Chondrocyte (in vitro differentiated cells): Measurements from ENCODE around the gene SEC14L1. TPM values are rescaled to one million over a fixed set of nuclear protein-coding genes. Genes with fewer than 3 reads are reported as not detected.

Source experiments
- DNase-seq: peaks from one replicate; pipeline ENCODE4 v3.0.0; 2021; ENCODE audit warnings: mixed read lengths, low spot score
- H3K27ac Mint-ChIP-seq: one replicate; pipeline ENCODE4 v1.8.0; 2021; ENCODE audit warnings: mild to moderate bottlenecking, moderate library complexity, mixed read lengths; ENCODE audit not compliant: unreplicated experiment
- H3K27me3 Mint-ChIP-seq: 2 replicates; pipeline ENCODE4 v1.8.0; 2021; ENCODE audit warnings: low read depth, mixed read lengths
- H3K36me3 Mint-ChIP-seq: 2 replicates; pipeline ENCODE4 v1.8.0; 2021; ENCODE audit warnings: low read depth, mixed read lengths
- H3K4me1 Mint-ChIP-seq: 2 replicates; pipeline ENCODE4 v1.8.0; 2021; ENCODE audit warnings: low read depth, mild to moderate bottlenecking, mixed read lengths
- H3K4me3 Mint-ChIP-seq: one replicate; pipeline ENCODE4 v1.8.0; 2021; ENCODE audit warnings: mild to moderate bottlenecking, moderate library complexity, mixed read lengths; ENCODE audit not compliant: unreplicated experiment
- H3K9me3 Mint-ChIP-seq: 2 replicates; pipeline ENCODE4 v1.8.0; 2021; ENCODE audit warnings: low read depth, mixed read lengths
- total RNA-seq: library from RNA; stranded (reverse); gene quantifications from 3 replicates; pipeline ENCODE4 v1.2.1, GENCODE V29; 2021
- TF ChIP-seq, protein P1 (sequence below): fragments of 200-600 bp; sonication (generic); IDR thresholded peaks from 2 replicates; pipeline ENCODE4 v1.5.0; 2021; ENCODE audit warnings: antibody characterized with exemption, mild to moderate bottlenecking, moderate library complexity

The SEC14L1 gene
- total RNA-seq, 1 donor from 2014 or later: 51.8 TPM

DNA sequence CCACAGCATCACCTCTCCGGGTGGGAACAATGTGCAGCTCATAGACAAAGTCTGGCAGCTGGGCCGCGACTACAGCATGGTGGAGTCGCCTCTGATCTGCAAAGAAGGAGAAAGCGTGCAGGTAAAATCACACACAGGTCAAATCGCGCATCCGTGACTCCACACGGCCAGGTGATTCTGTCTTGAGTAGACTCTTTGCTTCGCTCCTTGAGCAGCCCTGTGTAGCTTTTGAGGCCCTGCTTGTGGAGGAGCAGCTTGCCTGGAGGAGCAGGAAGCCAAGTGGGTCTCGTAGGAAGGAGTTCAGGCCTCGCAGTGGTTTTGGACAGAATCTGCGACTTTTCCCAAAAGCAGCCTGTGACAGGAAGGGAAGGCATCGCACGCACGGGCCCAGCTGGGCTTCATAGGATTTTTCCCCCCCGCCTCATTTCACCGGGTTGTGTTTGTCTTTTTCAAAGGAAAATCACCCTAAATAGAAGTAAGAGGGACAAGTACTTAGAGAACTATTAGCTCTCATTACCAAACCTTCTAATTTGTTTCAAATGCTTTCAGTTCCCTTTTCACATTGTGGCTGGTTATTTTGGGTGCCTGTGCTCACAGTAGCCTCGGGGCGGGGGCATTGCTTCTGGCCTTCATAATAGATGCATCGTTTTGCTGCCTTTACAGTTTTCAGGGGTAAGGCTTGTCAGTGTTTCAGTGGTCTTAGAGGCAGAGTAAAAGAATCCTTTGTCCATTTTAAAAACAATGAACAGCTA, 71.5 kb downstream of the SEC14L1 start:
- H3K36me3 Mint-ChIP-seq: peaks cover 46% of the 10 kb centered on the region
- H3K4me1 Mint-ChIP-seq: peaks cover 18% of the 10 kb centered on the region
- TF ChIP-seq, protein P1, sequence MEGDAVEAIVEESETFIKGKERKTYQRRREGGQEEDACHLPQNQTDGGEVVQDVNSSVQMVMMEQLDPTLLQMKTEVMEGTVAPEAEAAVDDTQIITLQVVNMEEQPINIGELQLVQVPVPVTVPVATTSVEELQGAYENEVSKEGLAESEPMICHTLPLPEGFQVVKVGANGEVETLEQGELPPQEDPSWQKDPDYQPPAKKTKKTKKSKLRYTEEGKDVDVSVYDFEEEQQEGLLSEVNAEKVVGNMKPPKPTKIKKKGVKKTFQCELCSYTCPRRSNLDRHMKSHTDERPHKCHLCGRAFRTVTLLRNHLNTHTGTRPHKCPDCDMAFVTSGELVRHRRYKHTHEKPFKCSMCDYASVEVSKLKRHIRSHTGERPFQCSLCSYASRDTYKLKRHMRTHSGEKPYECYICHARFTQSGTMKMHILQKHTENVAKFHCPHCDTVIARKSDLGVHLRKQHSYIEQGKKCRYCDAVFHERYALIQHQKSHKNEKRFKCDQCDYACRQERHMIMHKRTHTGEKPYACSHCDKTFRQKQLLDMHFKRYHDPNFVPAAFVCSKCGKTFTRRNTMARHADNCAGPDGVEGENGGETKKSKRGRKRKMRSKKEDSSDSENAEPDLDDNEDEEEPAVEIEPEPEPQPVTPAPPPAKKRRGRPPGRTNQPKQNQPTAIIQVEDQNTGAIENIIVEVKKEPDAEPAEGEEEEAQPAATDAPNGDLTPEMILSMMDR: no peak
- no peaks in the 10 kb centered on the region for H3K9me3 Mint-ChIP-seq
- H3K27ac Mint-ChIP-seq: no peak overlapping the region
- peak; percentile 58 for DNase-seq
- no peaks in the 10 kb centered on the region for H3K27me3 Mint-ChIP-seq
- no peak overlapping the region for H3K4me3 Mint-ChIP-seq

DNA sequence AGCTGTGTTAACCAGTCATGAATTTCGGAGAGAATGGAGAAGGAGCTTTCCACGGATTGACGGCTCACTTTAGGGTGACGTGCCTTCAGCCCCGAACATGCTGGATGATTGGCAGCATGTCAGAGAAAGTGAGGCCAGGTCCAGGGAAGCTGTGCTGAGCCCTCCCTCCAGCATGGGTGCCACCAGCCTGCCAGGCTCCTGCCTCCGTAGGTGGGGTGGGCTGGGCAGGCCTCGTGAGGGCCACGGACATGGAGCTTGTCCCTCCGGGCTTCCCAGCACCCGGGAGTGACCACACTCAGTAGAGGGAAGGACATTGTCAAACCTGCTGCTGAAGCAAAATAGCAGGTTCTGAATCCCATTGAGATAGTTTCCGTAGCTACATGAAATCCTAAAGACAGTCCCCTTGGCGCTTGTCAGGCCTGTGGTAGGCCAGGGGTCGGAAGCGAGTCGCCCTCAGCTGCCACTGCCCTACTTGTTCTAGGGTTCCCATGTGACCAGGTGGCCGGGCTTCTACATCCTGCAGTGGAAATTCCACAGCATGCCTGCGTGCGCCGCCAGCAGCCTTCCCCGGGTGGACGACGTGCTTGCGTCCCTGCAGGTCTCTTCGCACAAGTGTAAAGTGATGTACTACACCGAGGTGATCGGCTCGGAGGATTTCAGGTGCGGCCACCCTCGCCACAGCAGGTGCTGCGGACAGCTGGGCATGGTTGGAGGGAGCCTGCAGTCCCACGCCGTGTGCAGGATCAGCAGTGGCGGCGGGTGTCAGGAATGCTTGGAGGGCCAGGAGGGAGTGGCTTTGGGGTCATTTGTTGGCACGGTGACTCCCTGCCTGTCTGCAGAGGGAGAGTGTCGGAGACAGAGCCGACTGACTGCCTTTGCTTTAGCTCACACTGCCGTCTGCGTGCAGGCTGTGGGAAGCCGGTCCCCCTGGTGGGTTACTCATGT, 72.3 kb downstream of the SEC14L1 start:
- TF ChIP-seq, protein P1: no peak
- H3K36me3 Mint-ChIP-seq: peaks cover 46% of the 10 kb centered on the region
- H3K4me3 Mint-ChIP-seq: no peak overlapping the region
- peaks cover 15% of the 10 kb centered on the region for H3K4me1 Mint-ChIP-seq
- H3K9me3 Mint-ChIP-seq: no peaks in the 10 kb centered on the region
- H3K27ac Mint-ChIP-seq: no peak overlapping the region
- peak; percentile 83 for DNase-seq
- no peaks in the 10 kb centered on the region for H3K27me3 Mint-ChIP-seq

DNA sequence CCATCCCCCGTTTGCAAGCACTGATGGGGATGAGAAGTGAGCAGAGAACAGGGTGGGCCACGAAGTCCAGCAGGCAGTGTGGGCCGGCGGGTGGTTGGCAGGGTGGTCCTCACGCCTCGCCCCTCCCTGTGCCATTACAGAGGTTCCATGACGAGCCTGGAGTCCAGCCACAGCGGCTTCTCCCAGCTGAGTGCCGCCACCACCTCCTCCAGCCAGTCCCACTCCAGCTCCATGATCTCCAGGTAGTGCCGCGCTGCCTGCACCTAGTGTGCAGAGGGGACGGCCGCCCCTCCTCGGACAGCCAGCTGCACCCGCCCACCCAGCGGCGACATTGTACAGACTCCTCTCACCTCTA, 73.0 kb downstream of the SEC14L1 start:
- peaks cover 43% of the 10 kb centered on the region for H3K36me3 Mint-ChIP-seq
- H3K27me3 Mint-ChIP-seq: no peaks in the 10 kb centered on the region
- H3K4me3 Mint-ChIP-seq: no peak overlapping the region
- peak; percentile 81 for DNase-seq
- no peak overlapping the region for H3K27ac Mint-ChIP-seq
- TF ChIP-seq, protein P1: no peak
- peaks cover 9% of the 10 kb centered on the region for H3K4me1 Mint-ChIP-seq
- no peaks in the 10 kb centered on the region for H3K9me3 Mint-ChIP-seq

DNA sequence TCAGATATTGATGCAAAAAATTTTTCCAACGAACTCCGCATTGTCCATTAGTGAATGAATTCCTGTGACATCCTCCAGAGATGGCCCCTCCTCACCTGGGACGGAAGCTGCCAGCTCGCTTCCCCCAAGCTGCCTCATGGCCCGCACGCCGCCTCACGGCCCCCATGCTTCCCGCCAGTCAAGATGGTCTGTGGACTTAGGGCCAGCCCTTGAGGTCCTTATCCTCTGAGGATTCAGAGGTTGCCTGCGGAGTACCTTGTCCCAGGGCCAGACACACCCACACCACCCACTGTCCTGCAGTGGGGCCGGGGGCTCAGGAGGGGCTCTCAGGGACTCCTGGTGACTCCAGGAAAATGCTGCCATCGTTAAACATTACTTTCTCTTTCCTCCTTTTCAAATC, 73.6 kb downstream of the SEC14L1 start:
- Mint-ChIP-seq H3K4me1 (peaks cover 4% of the 10 kb centered on the region), H3K4me3 (no peak overlapping the region), H3K27me3 (no peaks in the 10 kb centered on the region), H3K9me3 (no peaks in the 10 kb centered on the region), H3K27ac (no peak overlapping the region), H3K36me3 (peaks cover 43% of the 10 kb centered on the region)
- DNase-seq: peak; percentile 62
- TF ChIP-seq, protein P1: no peak

DNA sequence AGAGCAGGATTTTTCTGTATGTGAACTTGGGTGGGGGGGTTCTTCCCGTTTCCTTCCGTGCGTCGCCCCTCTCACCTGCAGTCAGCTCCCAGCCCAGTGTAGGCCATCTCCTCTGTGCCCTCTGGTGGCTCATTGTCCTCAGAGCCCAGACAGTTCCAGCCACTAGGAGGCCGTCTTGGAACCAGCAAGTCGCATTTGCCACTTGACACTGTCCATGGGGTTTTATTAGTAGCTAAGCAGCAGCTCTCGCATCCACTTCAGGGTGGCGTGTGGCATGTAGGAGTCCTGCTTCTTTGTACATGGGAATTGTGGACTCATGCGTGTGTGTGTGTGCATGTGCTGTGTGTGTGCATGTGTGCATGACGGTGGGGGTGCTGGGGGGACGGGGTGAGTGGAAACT, 74.0 kb downstream of the SEC14L1 start:
- no peak overlapping the region for H3K4me3 Mint-ChIP-seq
- no peaks in the 10 kb centered on the region for H3K27me3 Mint-ChIP-seq
- peaks cover 39% of the 10 kb centered on the region for H3K36me3 Mint-ChIP-seq
- DNase-seq: peak; percentile 39
- TF ChIP-seq, protein P1: peak; percentile 74
- no peaks in the 10 kb centered on the region for H3K9me3 Mint-ChIP-seq
- H3K4me1 Mint-ChIP-seq: peaks cover 4% of the 10 kb centered on the region
- H3K27ac Mint-ChIP-seq: no peak overlapping the region
